ENCODE data around the gene PPFIA4.

PPFIA4 gene

DNA sequence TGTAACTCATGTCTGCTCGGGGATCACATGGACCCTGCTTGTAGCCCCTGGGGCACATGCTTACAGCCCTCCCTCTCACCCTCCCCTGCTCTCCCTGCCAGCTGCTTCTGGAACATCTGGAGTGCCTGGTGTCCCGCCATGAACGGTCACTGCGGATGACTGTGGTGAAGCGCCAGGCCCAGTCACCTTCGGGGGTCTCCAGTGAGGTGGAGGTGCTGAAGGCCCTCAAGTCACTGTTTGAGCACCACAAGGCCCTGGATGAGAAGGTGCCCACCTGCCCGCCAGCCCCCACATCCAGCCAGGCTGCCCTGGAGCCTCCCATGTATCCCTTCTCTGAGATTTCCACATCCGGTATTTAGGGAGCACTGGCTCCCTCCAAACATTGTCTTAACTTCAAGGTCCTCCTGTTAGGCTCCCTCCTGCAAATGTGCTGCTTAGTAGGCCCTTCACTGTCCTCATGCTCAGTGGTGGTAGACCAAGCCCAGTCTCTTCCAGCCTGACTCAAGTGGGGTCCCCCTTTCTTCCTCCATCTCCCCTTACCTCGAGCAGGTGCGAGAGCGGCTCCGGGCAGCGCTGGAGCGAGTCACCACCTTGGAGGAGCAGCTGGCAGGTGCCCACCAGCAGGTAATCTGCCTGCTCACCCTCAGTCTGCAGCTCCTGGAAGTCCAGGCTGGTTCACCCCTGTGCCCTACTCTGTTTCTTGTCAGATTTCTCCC lies 17.7 kb downstream of the PPFIA4 start:
- Histone ChIP-seq H3K36me3 (ENCODE audit: control insufficient read depth, insufficient read depth, low read length) (no peaks in the 10 kb centered on the region), H3K4me1 (ENCODE audit: control insufficient read depth, insufficient read depth, low read length) (peaks cover 6% of the 10 kb centered on the region; the same call in 1 of the 2 replicates), H3K9me3 (ENCODE audit: control insufficient read depth, insufficient read depth, low read length) (no peaks in the 10 kb centered on the region), H3K27me3 (ENCODE audit: control insufficient read depth, insufficient read depth, low read length) (no peaks in the 10 kb centered on the region), H3K27ac (ENCODE audit: low read depth, low read length) (no peak overlapping the region), H3K4me3 (ENCODE audit: low read depth, low read length) (no peak overlapping the region), H3K9ac (ENCODE audit: low read depth, low read length) (no peak overlapping the region)

DNA sequence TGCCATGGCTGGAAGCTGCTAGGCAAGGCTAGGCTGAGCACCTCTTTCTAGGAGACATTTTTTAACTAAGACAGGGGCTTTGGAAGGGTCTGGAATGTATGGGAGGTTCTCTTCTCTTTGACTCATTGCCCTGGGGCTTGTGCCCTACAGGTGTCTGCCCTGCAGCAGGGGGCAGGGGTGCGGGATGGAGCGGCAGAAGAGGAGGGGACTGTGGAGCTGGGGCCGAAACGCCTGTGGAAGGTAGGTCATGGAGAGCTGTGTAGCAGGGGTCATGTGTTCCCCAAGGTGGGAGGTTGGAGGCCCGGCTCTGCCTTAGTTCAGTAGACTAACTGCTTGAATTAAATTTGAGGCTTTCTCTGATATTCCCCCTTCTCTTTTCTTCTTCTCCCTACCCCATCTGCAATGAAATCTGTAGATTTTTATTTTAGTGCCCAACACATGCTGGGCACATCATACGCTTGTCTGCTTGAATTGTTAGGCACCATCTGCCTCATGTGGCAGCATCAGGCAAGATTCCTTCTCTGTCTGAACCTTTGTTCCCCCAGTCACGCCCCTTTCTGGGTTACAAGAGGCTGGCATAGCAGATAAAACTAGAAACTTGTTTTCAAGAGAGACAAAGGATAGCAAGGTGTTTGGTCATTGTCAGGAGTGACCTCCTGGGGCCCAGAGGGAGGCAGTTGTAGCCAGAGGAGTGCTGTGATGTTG lies 18.4 kb downstream of the PPFIA4 start:
- no peak overlapping the region for H3K27ac ChIP-seq (ENCODE audit: low read depth, low read length)
- H3K4me1 ChIP-seq (ENCODE audit: control insufficient read depth, insufficient read depth, low read length): peaks cover 5% of the 10 kb centered on the region; the same call in 1 of the 2 replicates
- H3K4me3 ChIP-seq (ENCODE audit: low read depth, low read length): no peak overlapping the region
- no peaks in the 10 kb centered on the region for H3K36me3 ChIP-seq (ENCODE audit: control insufficient read depth, insufficient read depth, low read length)
- no peaks in the 10 kb centered on the region for H3K9me3 ChIP-seq (ENCODE audit: control insufficient read depth, insufficient read depth, low read length)
- H3K9ac ChIP-seq (ENCODE audit: low read depth, low read length): no peak overlapping the region
- H3K27me3 ChIP-seq (ENCODE audit: control insufficient read depth, insufficient read depth, low read length): no peaks in the 10 kb centered on the region

DNA sequence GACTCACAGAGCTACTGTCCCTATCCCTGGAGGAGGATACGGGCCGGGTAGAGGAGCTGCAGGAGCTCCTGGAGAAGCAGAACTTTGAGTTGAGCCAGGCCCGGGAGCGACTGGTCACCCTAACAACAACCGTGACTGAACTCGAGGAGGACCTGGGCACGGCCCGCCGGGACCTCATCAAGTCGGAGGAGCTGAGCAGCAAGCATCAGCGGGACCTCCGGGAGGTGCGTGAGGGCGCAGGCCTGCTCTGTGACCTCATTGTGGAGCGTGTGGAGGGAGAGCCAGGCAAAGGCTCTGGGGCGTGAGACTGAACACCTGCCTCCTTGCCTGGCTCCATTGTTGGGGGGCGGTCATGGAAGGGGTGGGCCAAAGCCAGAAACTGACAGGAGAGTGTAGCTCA lies 19.0 kb downstream of the PPFIA4 start:
- Histone ChIP-seq H3K27ac (ENCODE audit: low read depth, low read length) (no peak overlapping the region), H3K9ac (ENCODE audit: low read depth, low read length) (no peak overlapping the region), H3K27me3 (ENCODE audit: control insufficient read depth, insufficient read depth, low read length) (no peaks in the 10 kb centered on the region), H3K4me3 (ENCODE audit: low read depth, low read length) (no peak overlapping the region), H3K4me1 (ENCODE audit: control insufficient read depth, insufficient read depth, low read length) (peaks cover 4% of the 10 kb centered on the region; the same call in 1 of the 2 replicates), H3K9me3 (ENCODE audit: control insufficient read depth, insufficient read depth, low read length) (no peaks in the 10 kb centered on the region), H3K36me3 (ENCODE audit: control insufficient read depth, insufficient read depth, low read length) (no peaks in the 10 kb centered on the region)

DNA sequence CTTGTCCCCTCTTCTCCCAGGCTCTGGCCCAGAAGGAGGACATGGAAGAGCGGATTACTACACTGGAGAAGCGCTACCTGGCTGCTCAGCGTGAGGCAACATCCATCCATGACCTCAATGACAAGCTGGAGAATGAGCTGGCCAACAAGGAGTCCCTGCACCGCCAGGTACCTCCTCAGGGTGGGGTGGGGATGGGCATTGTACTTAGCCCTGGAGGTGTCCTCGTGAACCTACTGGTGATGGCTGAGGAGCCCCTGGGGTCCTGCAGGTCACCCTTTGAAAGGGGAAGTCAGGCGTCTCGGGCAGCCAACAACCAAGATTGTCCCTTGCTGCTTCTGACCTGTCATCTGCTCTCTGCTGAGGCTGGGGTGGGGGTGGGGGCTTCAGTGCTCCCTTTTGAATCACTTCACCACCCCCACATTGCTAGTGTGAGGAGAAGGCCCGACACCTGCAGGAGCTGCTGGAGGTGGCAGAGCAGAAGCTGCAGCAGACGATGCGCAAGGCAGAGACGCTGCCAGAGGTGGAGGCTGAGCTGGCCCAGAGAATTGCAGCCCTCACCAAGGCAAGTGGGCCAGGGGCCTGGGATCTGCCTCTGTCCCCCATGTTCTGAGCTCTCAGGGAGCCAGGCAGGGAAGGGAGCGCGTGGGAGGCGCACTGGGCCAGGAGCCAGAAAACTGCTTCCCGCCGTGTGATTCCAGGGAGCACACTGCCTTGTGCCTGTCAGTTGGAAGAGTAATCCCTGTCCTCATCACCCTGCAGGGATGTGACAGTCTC lies 19.7 kb downstream of the PPFIA4 start:
- H3K36me3 ChIP-seq (ENCODE audit: control insufficient read depth, insufficient read depth, low read length): no peaks in the 10 kb centered on the region
- no peaks in the 10 kb centered on the region for H3K27me3 ChIP-seq (ENCODE audit: control insufficient read depth, insufficient read depth, low read length)
- no peaks in the 10 kb centered on the region for H3K9me3 ChIP-seq (ENCODE audit: control insufficient read depth, insufficient read depth, low read length)
- H3K4me3 ChIP-seq (ENCODE audit: low read depth, low read length): no peak overlapping the region
- H3K27ac ChIP-seq (ENCODE audit: low read depth, low read length): no peak overlapping the region
- H3K9ac ChIP-seq (ENCODE audit: low read depth, low read length): no peak overlapping the region
- H3K4me1 ChIP-seq (ENCODE audit: control insufficient read depth, insufficient read depth, low read length): peaks cover 4% of the 10 kb centered on the region; the same call in 1 of the 2 replicates

DNA sequence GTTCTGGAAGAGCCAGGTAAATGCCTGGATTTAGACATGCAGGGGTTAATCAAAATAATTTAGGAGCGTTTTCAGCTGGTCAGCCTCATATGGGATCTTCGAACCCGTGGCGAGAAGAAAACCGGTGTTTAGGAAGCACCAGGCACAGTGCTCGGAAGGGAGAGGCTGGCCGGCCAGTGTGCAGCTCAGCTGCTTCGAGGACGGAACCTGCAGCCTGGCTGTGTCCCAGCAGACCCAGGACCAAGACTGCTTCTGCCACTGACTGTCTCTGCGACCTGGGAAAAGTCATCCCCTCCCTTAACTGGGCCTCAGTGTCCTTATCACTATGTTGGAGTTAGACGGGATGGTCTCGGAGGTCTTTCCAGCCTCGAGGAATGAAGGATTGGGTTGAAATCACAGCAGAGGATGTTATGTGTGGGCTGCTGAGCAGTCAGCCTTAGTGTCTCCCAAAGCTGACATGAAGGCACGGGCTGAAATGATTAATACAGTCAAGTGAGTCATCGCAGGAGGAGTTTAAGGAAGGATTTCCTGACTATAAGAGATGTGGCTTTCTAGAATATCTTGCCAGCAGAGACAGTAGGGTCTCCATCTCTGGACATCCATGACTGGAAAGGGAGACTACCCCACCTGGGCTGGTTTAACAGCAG lies 20.8 kb downstream of the PPFIA4 start:
- no peaks in the 10 kb centered on the region for H3K9me3 ChIP-seq (ENCODE audit: control insufficient read depth, insufficient read depth, low read length)
- H3K36me3 ChIP-seq (ENCODE audit: control insufficient read depth, insufficient read depth, low read length): no peaks in the 10 kb centered on the region
- no peak overlapping the region for H3K9ac ChIP-seq (ENCODE audit: low read depth, low read length)
- no peak overlapping the region for H3K4me3 ChIP-seq (ENCODE audit: low read depth, low read length)
- H3K4me1 ChIP-seq (ENCODE audit: control insufficient read depth, insufficient read depth, low read length): peaks cover 6% of the 10 kb centered on the region; the same call in 1 of the 2 replicates
- H3K27me3 ChIP-seq (ENCODE audit: control insufficient read depth, insufficient read depth, low read length): no peaks in the 10 kb centered on the region
- no peak overlapping the region for H3K27ac ChIP-seq (ENCODE audit: low read depth, low read length)

DNA sequence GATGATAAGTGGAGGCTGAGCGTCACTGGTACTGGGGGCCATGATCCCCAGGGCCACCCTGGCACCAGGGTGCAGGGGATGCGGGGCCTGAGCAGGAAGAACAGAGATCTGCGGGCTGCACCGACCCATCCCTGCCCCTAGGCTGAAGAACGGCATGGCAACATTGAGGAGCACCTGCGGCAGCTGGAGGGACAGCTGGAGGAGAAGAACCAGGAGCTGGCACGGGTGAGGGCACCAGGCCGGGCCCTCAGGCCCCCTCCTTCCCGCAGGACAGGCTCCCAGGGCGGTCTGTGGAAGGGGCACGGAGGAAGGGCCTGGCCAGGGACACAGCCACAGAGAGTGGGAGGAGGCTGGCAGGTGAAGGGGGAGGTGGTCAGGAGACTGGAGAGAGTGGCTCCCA lies 21.8 kb downstream of the PPFIA4 start:
- Histone ChIP-seq H3K9ac (ENCODE audit: low read depth, low read length) (no peak overlapping the region), H3K4me3 (ENCODE audit: low read depth, low read length) (no peak overlapping the region), H3K9me3 (ENCODE audit: control insufficient read depth, insufficient read depth, low read length) (no peaks in the 10 kb centered on the region), H3K4me1 (ENCODE audit: control insufficient read depth, insufficient read depth, low read length) (peaks cover 8% of the 10 kb centered on the region; the same call in 1 of the 2 replicates), H3K27me3 (ENCODE audit: control insufficient read depth, insufficient read depth, low read length) (no peaks in the 10 kb centered on the region), H3K27ac (ENCODE audit: low read depth, low read length) (no peak overlapping the region), H3K36me3 (ENCODE audit: control insufficient read depth, insufficient read depth, low read length) (no peaks in the 10 kb centered on the region)

DNA sequence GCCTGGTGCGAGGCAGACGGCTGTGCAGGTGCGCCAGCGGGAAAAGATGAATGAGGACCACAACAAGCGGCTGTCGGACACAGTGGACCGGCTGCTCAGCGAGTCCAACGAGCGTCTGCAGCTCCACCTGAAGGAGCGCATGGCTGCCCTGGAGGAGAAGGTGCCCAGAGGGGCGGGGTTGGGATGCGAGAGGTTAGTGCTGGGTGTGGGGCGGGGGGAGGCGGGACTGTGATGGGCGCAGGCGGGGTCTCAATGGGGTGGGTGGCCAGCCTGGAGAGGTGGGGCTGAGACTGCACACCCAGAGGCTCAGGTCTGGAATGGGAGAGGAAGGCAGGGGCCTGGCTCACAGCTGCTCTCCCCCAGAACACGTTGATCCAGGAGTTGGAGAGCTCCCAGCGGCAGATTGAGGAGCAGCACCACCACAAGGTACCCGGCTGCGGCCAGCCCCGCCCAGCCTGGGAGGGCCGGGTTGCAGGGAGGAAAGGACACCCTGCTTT lies 22.3 kb downstream of the PPFIA4 start:
- H3K36me3 ChIP-seq (ENCODE audit: control insufficient read depth, insufficient read depth, low read length): no peaks in the 10 kb centered on the region

DNA sequence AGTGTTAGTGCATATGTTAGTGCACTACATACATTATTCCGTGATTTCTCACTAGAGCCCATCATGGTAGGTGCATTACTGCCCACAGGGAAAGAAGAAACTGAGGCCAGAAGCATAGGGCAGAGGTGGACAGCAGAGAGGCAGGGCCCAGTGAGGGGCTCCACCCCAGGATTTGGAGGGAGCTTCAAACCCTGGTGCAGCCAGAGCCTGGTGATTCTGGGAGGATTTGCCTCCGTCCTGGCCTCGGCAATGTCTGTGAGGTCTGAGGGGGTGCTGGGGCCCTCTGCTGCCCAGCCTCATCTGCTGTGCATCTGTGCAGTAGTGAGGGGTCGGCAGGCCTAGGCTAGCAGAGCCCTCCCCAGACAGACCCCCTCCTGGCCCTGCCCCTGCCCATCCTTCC lies 22.8 kb downstream of the PPFIA4 start:
- Histone ChIP-seq H3K9ac (ENCODE audit: low read depth, low read length) (no peak overlapping the region), H3K4me1 (ENCODE audit: control insufficient read depth, insufficient read depth, low read length) (peaks cover 17% of the 10 kb centered on the region), H3K4me3 (ENCODE audit: low read depth, low read length) (no peak overlapping the region), H3K27me3 (ENCODE audit: control insufficient read depth, insufficient read depth, low read length) (no peaks in the 10 kb centered on the region), H3K36me3 (ENCODE audit: control insufficient read depth, insufficient read depth, low read length) (no peaks in the 10 kb centered on the region), H3K27ac (ENCODE audit: low read depth, low read length) (no peak overlapping the region), H3K9me3 (ENCODE audit: control insufficient read depth, insufficient read depth, low read length) (no peaks in the 10 kb centered on the region)

More for the DNA sequence above, 22.3 kb downstream of the PPFIA4 start:
- Histone ChIP-seq H3K4me3 (ENCODE audit: low read depth, low read length) (no peak overlapping the region), H3K9ac (ENCODE audit: low read depth, low read length) (no peak overlapping the region), H3K27me3 (ENCODE audit: control insufficient read depth, insufficient read depth, low read length) (no peaks in the 10 kb centered on the region), H3K9me3 (ENCODE audit: control insufficient read depth, insufficient read depth, low read length) (no peaks in the 10 kb centered on the region), H3K4me1 (ENCODE audit: control insufficient read depth, insufficient read depth, low read length) (peaks cover 12% of the 10 kb centered on the region), H3K27ac (ENCODE audit: low read depth, low read length) (no peak overlapping the region)

DNA sequence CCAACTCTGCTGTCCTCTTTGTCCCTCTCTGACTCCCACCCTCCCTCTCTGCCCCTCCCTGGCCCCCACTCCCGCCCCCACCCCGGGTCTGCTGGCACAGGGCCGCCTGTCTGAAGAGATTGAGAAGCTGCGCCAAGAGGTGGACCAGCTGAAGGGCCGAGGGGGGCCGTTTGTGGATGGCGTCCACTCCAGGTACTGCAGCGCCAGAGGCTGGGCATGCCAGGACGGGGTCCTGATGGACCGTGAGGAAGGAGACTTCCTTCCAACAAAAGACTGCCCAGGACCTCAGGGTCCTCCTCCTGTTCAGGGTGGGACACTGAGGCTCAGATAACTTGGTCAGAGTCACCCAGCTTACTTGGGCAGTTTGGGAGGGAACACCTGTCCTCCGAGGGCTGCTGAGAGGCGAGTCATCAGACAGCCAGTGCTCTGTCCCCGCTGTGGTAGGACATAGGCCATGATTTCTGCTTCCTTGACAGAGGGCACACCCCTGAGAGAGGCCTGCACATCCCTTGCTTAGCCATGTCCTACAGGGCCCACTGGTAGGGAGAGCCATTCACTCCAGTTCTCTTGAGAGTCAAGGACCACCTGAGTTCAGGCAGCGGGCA lies 23.4 kb downstream of the PPFIA4 start:
- no peaks in the 10 kb centered on the region for H3K27me3 ChIP-seq (ENCODE audit: control insufficient read depth, insufficient read depth, low read length)
- no peak overlapping the region for H3K27ac ChIP-seq (ENCODE audit: low read depth, low read length)
- peaks cover 23% of the 10 kb centered on the region for H3K4me1 ChIP-seq (ENCODE audit: control insufficient read depth, insufficient read depth, low read length)
- H3K36me3 ChIP-seq (ENCODE audit: control insufficient read depth, insufficient read depth, low read length): no peaks in the 10 kb centered on the region
- H3K9ac ChIP-seq (ENCODE audit: low read depth, low read length): no peak overlapping the region
- H3K4me3 ChIP-seq (ENCODE audit: low read depth, low read length): no peak overlapping the region
- no peaks in the 10 kb centered on the region for H3K9me3 ChIP-seq (ENCODE audit: control insufficient read depth, insufficient read depth, low read length)

DNA sequence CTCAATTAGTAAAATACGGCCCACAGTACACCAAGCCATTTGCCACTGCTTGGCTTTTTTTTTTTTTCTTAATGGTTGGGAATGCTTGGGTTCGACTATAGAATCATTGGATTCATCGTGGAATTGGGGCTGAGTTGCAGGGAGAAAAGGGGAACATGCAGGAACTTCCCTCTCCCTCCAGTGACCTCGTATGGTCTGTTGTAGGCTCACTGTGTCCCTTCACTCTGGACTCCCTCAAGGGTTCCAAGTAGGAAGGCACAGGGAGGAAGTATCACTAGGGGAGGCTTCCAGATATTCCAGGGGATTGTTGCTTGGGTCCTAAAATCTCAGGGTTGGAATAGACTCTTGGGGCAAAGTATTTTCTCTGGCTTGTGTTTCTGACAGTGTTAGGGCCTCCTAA lies 24.5 kb downstream of the PPFIA4 start:
- Histone ChIP-seq H3K27me3 (ENCODE audit: control insufficient read depth, insufficient read depth, low read length) (no peaks in the 10 kb centered on the region), H3K9ac (ENCODE audit: low read depth, low read length) (no peak overlapping the region), H3K9me3 (ENCODE audit: control insufficient read depth, insufficient read depth, low read length) (no peaks in the 10 kb centered on the region), H3K36me3 (ENCODE audit: control insufficient read depth, insufficient read depth, low read length) (no peaks in the 10 kb centered on the region), H3K4me3 (ENCODE audit: low read depth, low read length) (no peak overlapping the region), H3K27ac (ENCODE audit: low read depth, low read length) (no peak overlapping the region), H3K4me1 (ENCODE audit: control insufficient read depth, insufficient read depth, low read length) (peaks cover 27% of the 10 kb centered on the region)
